Mucosa of descending colon (tissue), 3 donors: ENCODE data around the gene GLIS1. TPM values are rescaled to one million over a fixed set of nuclear protein-coding genes. Genes with fewer than 3 reads are reported as not detected.

Source experiments
- ATAC-seq: fragments of 200-7000 bp; cut with Tn5 transposase; one replicate; pipeline ENCODE4 v1.9.1; 2020; ENCODE audit warnings: mild to moderate bottlenecking, moderate library complexity
- DNase-seq, 3 donors: peaks; one replicate each; pipeline ENCODE4 v3.0.0-alpha.2; 2020
- H3K36me3 ChIP-seq: fragments of 200-600 bp; one replicate; pipeline ENCODE4 v1.8.0; 2021; ENCODE audit warnings: low read depth, mild to moderate bottlenecking
- H3K4me1 ChIP-seq: fragments of 200-600 bp; one replicate; pipeline ENCODE4 v1.8.0; 2021; ENCODE audit warnings: low read depth, mild to moderate bottlenecking
- H3K4me3 ChIP-seq: fragments of 200-600 bp; one replicate; pipeline ENCODE4 v1.8.0; 2021; ENCODE audit warnings: mild to moderate bottlenecking
- H3K9me3 ChIP-seq: fragments of 200-600 bp; one replicate; pipeline ENCODE4 v1.8.0; 2021; ENCODE audit warnings: mild to moderate bottlenecking
- CTCF ChIP-seq: fragments of 200-600 bp; IDR thresholded peaks from one replicate; pipeline ENCODE4 v1.8.0; 2022; ENCODE audit warnings: antibody characterized with exemption, mild to moderate bottlenecking
- intact Hi-C, 2 donors: fragments of 100-400 bp; cut with DNase I in 1 of 2; cut with micrococcal nuclease in 1 of 2; formaldehyde crosslinking; loops; one replicate each; pipeline versions ENCODE4 v1.11.0 to v1.11.1; 2022; cut with DNase I, micrococcal nuclease
- total RNA-seq, 3 donors: library from RNA; stranded (reverse); fragmentation: NEBNext Ultra II Directional in 2 of 3; extraction: Animal tissue kit (Norgen Biotek cat#: 25700) in 2 of 3; gene quantifications; one replicate each; pipeline versions ENCODE4 v1.2.1 to v1.2.4, GENCODE V29; 2021 to 2023
- donor health status: DM: no; HTN: no; CAD: no; lungs with moderate emphysema.
- donor health status: DM: no; HTN: no; CAD: no.
- donor health status: DM: no; HTN: yes; CAD: no.

GLIS1 gene
- total RNA-seq, 3 donors from 2014 or later: 0.09 to 0.24 (median 0.14) TPM

- H3K36me3 ChIP-seq: no peaks in the 10 kb centered on the region
- ATAC-seq (no peak), DNase-seq (peak in 1 of 3 donors; percentile 13)
- H3K4me1 ChIP-seq: no peaks in the 10 kb centered on the region
- intact Hi-C loops: no loop called here
- H3K4me3 ChIP-seq: no peak overlapping the region
- no peak for TF ChIP-seq CTCF
- no peaks in the 10 kb centered on the region for H3K9me3 ChIP-seq
Measured at GRCh38 chr1:53560581-53561502, 178.1 kb downstream of the GLIS1 start.

DNA sequence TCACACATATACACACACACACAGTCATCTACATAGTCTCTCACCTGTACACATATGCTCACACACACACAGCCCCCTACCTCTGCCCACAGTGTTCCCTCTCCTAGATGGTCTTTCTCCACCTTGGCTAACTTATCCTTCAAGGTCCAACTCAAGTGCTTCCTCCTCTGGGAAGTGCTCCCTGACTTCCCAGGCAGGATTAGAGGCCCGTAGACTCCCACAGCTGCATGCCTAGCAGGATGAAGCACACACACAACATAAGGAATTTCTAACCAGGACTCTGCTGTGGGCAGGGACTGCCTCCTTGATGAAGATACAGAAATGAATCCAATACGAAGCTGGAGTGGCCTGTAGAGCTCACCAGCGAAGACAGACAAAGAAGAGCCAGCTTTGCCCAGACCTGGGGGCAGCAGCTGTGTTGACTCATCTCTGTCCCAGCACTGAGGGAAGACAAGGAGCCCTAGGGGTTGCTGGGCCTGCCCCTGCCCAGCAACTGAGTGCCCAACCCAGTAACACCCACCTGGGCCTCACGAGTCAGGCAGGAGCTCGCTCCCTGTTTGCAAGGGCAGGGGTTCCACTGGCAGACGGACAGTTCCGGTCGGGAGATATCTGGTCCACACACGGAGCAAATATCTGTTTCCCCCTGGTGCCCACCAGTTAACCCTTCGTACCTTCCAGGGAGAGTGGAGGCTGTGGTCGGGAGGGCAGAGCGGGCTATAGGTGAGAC, 178.9 kb downstream of the GLIS1 start:
- no peaks in the 10 kb centered on the region for H3K36me3 ChIP-seq
- ATAC-seq (no peak), DNase-seq (peak in 1 of 3 donors; percentile 3)
- H3K4me3 ChIP-seq: no peak overlapping the region
- H3K4me1 ChIP-seq: no peaks in the 10 kb centered on the region
- intact Hi-C loops: no loop called here
- no peaks in the 10 kb centered on the region for H3K9me3 ChIP-seq
- TF ChIP-seq CTCF: no peak

GRCh38 chr1:53559391-53559815, 179.6 kb downstream of the GLIS1 start:
- Histone ChIP-seq H3K36me3 (no peaks in the 10 kb centered on the region), H3K9me3 (no peaks in the 10 kb centered on the region), H3K4me1 (no peaks in the 10 kb centered on the region), H3K4me3 (no peak overlapping the region)
- TF ChIP-seq CTCF: no peak
- peak in 1 of 3 donors; percentile 13 for DNase-seq
- no peak for ATAC-seq
- intact Hi-C loops: no loop called here

GRCh38 chr1:53558739-53559315, 180.1 kb downstream of the GLIS1 start:
- Histone ChIP-seq H3K4me3 (no peak overlapping the region), H3K9me3 (no peaks in the 10 kb centered on the region), H3K4me1 (no peaks in the 10 kb centered on the region), H3K36me3 (no peaks in the 10 kb centered on the region)
- DNase-seq (no peak), ATAC-seq (no peak)
- intact Hi-C loops: no loop called here
- TF ChIP-seq CTCF: no peak

DNA sequence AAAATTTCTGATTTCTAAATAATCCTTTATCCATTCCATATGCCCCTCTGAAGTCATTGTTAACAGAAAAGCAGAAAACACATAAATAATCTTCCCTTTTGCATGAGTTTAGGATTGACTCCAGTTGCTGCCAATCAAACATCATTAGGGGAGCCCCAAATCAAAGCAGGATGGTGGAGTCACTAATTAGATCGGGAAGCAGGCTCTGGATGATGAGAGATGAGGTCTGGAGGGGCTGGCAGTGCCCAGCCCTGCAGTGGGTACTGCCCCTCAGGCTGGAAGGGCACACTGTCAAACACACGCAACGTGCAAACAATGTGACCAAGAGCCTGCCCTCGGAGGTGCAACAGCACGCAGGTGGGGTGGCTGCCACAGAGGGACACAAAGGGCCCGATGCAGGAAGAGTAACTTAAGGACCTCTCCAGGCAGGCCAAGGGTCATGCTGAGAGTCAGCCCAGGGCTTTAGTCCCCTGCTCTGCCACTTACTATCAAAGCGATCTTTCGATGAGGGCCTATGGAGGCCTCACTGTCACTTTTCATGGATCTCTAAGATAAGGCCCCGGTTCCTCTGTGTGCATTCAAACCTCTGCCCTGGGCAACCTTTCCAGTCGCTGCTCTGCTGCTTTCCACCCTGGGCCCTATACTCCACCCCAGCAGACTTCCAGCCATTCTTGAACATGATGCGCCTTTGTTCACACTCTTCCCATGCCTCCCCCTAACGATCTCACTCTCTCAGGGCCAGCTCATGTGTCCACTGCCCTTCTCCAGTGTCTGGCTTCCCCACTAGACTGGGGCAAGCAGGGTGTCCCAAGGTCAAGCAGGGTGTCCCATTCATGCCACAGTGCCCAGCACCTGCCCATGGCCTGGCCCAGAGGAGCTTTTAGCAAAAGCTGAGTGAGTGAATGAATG, 180.9 kb downstream of the GLIS1 start:
- DNase-seq (peak in 1 of 3 donors; percentile 7), ATAC-seq (no peak)
- TF ChIP-seq CTCF: no peak
- Histone ChIP-seq H3K4me1 (no peaks in the 10 kb centered on the region), H3K4me3 (no peak overlapping the region), H3K36me3 (no peaks in the 10 kb centered on the region), H3K9me3 (no peaks in the 10 kb centered on the region)
- intact Hi-C loops: no loop called here
